ENCODE data around the gene LRRC25.

DNA sequence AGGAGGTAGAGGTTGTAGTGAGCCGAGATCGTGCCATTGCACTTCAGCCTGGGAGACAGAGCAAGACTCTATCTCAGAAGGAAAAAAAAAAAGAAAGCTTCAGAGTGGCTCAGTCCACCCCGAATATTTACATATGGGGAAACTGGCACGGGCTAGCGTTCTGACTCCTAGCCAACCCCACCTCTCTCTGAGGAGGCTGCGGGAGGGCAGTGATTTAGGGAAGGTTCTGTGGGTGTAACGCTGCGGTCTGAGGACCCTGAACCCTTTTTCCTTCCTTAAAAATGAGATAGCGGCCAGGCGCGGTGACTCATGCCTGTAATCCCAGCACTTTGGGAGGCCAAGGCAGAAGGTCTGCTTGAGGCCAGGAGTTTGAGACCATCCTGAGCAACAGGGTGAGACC lies 5.0 kb downstream of the LRRC25 start:
- TF ChIP-seq, protein P1, sequence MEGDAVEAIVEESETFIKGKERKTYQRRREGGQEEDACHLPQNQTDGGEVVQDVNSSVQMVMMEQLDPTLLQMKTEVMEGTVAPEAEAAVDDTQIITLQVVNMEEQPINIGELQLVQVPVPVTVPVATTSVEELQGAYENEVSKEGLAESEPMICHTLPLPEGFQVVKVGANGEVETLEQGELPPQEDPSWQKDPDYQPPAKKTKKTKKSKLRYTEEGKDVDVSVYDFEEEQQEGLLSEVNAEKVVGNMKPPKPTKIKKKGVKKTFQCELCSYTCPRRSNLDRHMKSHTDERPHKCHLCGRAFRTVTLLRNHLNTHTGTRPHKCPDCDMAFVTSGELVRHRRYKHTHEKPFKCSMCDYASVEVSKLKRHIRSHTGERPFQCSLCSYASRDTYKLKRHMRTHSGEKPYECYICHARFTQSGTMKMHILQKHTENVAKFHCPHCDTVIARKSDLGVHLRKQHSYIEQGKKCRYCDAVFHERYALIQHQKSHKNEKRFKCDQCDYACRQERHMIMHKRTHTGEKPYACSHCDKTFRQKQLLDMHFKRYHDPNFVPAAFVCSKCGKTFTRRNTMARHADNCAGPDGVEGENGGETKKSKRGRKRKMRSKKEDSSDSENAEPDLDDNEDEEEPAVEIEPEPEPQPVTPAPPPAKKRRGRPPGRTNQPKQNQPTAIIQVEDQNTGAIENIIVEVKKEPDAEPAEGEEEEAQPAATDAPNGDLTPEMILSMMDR (IDR thresholded peaks at IDR 0.05): no peak
- no peak for TF ChIP-seq POLR2A (IDR thresholded peaks at IDR 0.05)
